ENCODE data around the gene ZNF292. TPM values are rescaled to one million over a fixed set of nuclear protein-coding genes. Genes with fewer than 3 reads are reported as not detected.
"Not testable (repeated sequence)": the region's sequence is repeated elsewhere in the genome, so short reads cannot be mapped to it uniquely, and the experiment has no call there.

ZNF292 gene
- total RNA-seq, 2 donors from 2014 or later = 32.7 to 47.5 TPM

DNA sequence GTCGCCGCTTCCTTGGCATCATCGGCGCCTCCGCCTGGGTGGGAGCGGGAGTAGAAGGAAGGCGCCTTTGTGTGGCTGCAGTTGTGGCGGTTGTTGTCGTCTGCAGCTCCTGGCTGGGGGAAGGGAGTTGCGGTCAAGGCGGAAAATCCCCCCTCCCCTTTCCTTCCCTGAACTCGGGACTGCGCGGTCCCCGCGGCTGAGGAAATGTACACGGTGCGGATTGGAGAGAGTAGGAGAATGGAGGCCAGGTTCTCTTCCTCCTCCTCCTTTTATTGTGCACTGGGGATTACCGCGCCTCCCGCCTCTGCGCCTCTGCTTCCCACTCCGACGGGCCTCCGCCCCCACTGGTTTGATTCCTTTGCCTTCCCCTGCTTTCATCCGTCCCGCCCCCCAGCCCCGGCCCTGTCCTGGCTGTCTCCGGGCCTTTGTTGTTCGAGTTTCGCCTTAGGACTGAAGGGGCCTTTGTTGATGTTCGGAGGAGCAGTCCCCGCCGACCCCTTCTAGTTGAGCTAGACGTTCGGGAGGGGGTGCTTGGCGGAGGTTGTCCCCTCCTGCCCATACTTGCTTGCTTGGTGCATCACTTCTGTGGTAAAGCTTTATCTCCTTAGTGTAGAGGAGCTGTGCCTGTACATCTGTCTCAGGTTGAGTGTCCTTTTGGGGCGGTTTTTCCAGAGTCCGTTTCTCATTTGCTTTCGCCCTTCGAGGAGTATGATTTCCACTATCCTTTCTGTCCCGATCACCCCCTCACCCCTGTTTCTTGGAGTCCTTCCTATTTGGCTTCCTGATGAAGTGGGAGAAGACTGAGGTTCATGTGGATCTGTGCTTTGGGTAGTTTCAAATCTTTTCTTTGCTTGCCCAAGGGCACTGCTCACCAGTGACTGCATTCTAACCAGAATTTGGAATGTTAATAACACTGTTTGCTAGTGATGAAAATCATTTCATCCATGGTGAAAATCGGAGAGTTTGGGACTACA, 764 bp downstream of the ZNF292 start:
- DNase-seq = peak; percentile 63 to 72
- intact Hi-C loops (cut with DNase I, micrococcal nuclease) = no loop called here
- peak; percentile 62 for ATAC-seq

DNA sequence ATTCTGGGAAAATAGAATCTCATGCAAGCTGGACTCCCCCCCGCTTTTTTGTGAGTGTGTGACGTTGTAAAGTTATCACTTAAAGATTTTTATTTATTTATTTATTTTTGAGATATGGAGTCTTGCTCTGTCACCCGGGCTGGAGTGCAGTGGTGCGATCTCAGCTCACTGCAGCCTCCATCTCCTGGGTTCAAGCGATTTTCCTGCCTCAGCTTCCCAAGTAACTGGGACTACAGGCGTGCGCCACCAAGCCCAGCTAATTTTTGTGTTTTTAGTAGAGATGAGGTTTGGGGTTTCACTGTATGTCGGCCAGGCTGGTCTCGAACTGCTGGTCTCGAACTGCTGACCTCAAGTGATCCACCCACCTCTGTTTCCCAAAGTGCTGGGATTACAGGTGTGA, 2.2 kb downstream of the ZNF292 start:
- ATAC-seq; intact Hi-C loops (cut with DNase I, micrococcal nuclease); DNase-seq: not testable (repeated sequence)

DNA sequence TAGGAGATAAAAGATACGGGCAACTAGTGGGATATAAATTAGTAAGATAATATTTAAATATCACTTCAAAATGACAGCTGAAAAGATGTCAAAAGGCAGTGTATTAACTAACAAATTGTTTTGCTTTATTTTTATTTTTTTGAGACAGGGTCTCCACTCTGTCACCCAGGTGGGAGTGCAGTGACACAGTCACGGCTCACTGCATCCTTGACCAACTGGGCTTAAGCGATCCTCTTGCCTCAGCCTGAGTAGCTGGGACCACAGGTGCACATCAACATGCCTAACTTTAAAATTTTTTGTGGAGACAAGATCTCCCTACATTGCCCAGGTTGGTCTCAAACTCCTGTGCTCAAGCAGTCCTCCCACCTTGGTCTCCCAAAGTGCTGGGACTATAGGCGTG, 5.9 kb downstream of the ZNF292 start:
- intact Hi-C loops (cut with DNase I, micrococcal nuclease) = no loop called here
- DNase-seq = no peak
- no peak for ATAC-seq

DNA sequence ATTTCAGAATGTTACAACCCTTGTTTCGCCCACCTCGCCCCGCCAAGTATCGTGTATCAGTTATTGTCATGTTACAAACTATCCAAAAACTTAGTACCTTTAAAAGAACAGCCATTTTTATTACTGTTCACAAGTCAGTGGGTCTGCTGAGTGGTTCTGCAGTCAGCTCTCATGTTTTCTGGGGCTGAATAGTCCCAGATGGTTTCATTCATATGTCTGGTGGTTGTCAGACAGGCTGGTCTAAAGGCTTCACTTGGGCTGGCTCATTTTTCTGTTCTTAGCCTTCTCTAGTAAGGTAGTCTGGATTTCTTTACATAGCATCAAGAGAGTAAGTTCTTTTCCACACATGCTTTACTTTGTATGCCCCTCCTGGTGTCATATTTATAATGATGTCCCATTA, 8.6 kb downstream of the ZNF292 start:
- DNase-seq (no peak), ATAC-seq (no peak)
- intact Hi-C loops (cut with DNase I, micrococcal nuclease) = no loop called here

DNA sequence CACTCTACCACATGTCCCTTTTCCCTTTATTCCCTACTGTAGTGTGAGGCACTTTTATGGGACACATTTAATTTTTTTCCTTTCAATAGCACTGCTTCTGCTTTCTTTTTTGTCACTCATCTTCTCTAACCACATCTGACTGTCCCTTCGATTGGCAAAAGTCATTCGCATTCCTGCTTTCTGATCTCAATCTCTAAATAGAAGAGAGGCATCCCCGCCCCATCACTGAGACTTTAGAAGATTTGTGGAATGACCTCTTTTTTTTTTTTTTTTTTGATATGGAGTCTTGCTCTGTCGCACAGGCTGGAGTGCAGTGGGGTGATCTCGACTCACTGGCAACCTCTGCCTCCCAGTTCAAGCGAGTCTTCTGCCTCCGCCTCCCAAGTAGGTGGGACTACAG, 9.1 kb downstream of the ZNF292 start:
- ATAC-seq = no peak
- DNase-seq = no peak
- intact Hi-C loops (cut with DNase I, micrococcal nuclease) = no loop called here

DNA sequence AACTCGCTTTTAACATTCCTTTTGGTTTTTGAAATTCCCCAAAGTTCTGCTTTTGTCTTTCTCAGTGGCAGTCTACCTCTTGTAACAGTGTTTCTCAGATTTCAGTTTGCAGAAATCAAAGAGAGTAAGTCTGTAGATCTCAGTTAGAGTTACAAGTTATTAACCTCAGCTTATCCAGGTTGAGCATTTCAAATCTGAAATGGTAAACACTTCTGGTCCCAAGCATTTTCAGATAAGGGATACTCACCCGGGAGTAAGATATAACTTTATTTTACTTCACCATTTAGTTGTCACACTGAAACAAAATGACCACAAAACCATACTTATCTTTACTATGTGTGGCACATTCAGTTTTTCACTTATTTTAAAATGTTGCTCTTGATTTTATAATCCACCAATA, 9.8 kb downstream of the ZNF292 start:
- DNase-seq (no peak), ATAC-seq (no peak)
- intact Hi-C loops (cut with DNase I, micrococcal nuclease) = no loop called here

DNA sequence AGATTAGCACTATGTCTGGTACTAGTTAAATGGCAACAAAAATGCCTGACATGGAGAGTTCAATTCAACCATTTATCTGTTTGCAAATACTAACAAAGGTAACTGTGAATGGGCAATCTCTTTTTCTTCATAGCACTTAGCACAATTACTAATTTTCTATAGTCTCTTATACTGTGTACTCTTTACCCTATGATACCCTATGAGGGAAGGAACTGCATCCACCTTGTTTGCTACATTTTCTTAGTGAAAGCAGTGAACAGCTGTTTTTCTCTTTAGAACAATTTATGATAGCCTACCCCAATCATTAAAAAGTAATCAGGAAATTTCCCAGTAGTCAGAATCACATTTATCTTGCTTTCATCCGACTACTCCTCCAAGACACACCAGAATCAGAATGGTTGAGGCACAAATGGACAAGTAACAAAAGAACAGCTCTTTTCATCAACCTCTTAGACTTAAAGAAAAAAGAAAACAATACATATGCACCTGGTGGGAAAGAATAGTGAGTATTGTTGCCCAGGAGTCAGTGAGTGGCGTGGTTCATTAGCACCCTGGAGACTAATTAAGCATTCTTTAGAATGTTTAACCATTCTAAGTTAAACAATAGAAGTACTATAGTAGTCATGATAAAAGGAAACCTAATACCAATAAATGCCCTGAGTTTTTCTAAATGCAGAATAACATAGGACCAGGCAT, 16.7 kb downstream of the ZNF292 start:
- DNase-seq = no peak
- ATAC-seq = no peak
- intact Hi-C loops (cut with DNase I, micrococcal nuclease) = no loop called here

DNA sequence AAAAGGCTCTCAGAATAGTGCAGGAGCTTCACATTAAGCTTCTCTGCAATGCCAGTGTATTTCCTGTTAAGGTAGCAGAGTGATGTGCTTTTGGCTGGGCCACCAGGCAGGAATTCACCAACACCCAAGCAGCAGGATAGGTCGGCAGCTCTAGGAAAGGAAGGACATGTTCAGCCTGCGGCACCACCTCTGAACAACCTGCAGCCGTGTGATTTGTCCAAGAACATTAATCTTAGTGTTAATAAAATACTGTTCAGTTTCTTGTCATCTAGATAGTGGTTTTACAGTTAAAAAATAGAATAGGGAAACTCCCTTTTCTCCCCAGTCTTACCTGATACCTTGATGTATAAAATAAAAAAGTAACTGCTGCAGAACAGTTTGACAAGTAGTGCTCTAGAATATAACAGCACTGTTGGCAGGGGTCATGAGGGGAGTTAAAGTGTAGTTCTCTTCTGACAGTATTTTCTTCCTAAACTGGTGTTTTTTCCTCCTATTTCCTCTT, 18.8 kb downstream of the ZNF292 start:
- ATAC-seq (no peak), DNase-seq (no peak)
- intact Hi-C loops (cut with DNase I, micrococcal nuclease) = no loop called here

DNA sequence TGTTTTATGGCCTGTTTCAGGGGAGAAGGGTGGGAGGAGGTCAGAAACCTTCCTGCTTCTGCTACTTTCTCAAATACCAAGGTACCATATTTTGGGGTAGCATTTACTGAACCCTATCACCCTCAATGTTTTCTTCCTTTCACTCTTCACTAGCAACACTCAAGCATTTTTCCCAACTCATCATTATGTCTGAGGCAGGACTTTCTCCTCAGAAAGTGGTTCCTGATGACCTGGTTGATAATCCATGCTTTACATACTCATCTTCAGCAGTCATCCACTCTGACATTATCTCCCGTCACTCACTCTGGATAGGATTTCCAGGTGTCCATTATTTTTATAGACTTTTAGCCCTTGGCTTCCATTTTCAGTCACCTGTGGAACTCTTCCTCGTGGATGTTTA, 21.1 kb downstream of the ZNF292 start:
- ATAC-seq (no peak), DNase-seq (no peak)
- intact Hi-C loops (cut with DNase I, micrococcal nuclease) = no loop called here

DNA sequence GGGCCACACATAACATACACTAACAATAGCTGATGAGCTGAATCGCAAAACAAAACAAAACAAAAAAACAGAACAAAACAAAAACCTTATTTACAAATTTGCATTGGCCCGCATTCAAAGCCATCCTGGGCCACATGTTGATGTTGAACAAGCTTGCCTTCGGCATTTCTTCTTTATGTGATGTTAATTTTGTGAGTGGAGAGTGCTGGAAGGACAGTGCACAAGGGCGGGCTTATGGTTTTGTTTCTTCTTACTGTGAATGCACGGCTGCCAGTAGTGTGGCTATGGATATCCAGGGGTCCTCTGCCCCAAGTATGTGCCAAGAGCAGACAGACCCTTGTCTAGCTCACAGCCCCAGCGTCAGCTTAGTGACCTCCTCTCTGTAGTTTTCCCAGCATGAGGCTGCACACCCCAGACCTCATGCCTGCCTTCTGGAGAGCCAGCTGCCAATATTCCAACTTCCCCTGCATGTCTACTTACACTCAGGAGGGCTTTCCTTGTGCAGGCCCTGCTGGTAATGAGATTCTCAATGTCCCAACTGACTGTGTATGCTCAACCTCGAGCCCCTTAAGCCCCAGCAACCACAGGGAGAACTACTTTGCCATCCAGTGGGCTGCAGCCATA, 24.9 kb downstream of the ZNF292 start:
- DNase-seq (no peak), ATAC-seq (no peak)
- intact Hi-C loops (cut with DNase I, micrococcal nuclease) = no loop called here

DNA sequence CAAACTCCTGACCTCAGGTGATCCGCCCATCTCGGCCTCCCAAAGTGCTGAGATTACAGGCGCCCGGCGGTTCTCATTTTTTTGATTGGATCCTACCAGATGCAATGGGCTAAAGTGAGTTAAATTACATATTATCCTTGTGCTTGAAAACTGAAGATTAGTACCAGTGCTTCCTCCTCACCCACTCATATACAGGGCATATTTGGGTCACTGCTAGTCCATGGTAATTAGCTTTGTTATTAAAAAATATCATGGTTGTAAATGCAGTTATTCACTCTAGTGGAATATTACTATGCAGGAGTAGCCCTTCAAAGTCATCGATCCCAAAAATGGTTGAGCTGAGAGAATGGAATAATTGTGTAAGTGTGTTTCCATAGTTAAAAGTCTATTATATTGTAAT, 26.5 kb downstream of the ZNF292 start:
- intact Hi-C loops (cut with DNase I, micrococcal nuclease) = no loop called here
- ATAC-seq (no peak), DNase-seq (no peak)

DNA sequence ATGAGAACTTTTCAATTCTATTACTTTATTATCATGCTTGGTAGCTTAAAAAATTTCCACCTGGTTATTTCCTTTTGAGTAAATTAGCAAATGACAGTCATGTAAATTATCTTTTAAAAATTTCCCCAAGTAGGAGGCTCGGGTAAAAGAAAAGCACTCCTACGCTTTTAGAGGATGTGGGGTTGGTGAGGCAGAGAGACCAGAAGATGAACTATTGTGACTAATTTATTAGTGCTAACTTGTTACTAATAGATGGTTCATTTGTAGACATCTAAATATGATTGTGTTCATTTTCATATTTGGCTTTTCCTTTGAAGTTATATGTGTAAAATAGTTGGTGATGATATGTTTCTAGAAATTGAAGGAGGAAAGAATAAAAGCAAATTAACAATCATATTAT, 27.0 kb downstream of the ZNF292 start:
- intact Hi-C loops (cut with DNase I, micrococcal nuclease) = no loop called here
- no peak for ATAC-seq
- no peak for DNase-seq

DNA sequence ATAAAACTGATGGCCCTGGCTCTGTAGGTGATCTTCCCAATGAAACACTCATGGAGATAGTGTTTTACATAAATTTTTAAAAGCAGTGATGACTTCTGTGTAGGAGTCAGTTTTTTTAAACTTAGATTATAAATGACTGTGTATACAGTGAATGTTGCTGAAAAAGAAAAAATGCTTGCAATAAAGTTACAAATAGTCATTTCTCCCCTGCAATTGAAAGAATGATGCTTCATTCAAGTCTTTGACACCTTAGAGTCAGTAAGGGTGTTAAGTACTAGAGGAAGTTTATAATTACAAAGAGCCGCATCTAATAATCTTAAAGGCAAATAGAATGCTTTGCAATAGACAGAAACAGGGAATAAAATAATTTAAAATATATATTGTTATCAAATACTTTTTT, 27.6 kb downstream of the ZNF292 start:
- intact Hi-C loops (cut with DNase I, micrococcal nuclease) = no loop called here
- ATAC-seq = no peak
- DNase-seq = no peak

DNA sequence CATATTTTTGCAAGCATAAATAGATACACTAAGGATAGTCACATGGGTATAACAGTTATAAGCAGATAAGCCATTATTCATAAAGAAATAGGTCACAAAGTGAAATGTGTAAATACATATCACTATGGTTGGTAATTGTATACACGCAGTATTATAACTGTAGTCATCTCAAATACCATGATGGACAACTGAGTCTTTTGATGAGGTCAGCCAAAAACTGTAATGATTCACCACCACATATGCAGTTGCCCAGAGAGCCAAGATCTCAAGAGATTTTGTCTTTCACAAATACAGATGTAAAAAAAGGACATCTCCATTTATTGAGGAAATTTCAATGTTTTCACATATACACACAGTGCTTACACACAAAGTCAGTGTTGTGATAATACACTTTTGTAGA, 28.3 kb downstream of the ZNF292 start:
- intact Hi-C loops (cut with DNase I, micrococcal nuclease) = no loop called here
- no peak for ATAC-seq
- no peak for DNase-seq

DNA sequence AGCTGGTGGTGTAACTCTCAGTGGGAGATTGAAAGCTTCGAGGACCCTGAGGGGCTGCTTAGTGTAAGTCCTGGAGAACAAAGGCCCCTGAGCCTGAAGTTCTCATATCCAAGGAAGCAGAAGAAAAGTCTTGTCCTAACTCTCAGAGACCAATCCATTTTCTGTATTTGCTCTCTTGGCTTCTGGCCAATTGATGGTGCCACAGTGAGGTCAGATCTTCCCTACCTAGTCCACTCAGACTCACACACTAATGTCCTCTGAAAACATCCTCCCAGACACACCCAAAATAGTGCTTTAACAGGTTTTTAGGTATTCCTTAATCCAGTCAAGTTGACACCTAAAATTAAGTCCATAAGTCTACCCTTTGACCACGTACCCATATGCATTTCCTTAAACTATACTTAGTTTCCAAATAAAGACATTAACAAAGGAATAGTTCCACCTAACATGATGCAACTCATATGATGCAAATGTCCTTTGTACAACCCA, 29.4 kb downstream of the ZNF292 start:
- DNase-seq (no peak), ATAC-seq (no peak)
- intact Hi-C loops (cut with DNase I, micrococcal nuclease) = no loop called here

DNA sequence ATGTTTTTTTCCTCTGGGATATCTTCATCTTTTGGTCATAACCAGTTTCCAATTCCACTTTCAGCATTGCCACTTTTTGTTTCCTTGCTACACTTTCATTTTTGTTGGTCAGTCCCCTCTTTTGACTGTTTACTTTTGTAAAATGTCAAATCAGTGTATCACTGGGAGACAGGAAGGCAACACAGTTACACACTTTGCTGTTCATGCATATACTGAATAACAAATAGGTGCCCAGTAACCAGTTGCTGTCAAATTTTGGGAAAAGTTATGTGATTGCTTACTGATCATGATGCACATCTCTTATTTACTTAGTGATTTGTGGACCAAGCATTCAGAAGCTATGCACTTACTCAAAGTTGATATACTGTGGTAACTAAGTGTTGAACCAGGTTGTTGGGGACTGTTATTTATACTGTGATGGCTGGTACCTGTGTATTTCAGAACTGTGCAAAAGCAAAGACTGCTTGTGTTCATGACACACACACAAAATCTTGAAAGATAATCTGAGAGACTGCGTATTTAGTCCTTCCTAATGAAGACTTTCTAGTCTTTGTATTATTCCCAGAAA, 41.0 kb downstream of the ZNF292 start:
- intact Hi-C loops (cut with DNase I, micrococcal nuclease) = no loop called here
- ATAC-seq (no peak), DNase-seq (no peak)

DNA sequence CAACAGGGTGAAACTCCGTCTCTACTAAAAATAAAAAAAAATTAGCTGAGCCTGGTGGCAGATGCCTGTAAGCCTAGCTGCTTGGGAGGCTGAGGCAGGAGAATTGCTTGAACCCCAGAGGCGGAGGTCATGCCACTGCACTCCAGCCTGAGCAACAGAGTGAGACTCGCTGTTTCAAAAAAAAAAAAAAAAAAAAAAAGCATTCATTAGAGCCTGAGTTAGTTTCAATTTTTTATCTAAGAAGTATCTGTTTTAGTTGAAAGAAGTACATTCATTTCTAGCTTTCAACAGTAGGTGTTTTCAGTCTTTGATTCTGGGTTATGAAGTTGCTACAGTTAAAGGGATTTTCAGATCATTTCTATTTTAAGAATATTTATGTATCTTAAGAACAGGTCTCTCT, 42.2 kb downstream of the ZNF292 start:
- ATAC-seq (no peak), DNase-seq (no peak)
- intact Hi-C loops (cut with DNase I, micrococcal nuclease) = no loop called here

DNA sequence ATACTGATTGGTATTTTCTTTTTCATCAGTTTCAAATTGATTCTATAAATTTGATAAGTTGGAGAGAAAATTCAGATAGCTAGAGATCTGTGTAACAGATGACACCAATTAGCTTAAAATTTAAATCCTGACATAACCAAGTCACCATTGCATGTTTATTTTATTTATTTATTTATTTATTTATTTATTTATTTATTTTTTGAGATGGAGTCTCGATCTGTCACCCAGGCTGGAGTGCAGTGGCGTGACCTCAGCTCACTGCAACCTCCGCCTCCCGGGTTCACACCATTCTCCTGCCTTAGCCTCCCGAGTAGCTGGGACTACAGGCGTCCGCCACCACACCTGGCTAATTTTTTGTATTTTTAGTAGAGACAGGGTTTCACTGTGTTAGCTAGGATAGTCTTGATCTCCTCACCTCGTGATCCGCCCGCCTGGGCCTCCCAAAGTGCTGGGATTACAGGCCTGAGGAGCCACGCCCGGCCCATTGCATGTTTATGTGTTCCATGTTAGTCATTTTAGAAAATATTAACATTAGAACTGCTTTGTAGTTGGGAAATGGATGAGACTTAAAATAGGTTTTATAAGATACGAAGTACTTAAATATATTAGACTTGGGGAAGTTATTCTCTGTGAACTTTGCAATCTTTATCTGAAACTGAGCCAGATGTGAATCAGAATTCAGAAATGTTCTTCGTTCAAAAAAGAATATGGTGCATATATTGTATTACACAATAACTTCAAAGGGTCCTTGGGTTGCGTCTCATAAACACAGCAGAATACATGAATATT, 42.9 kb downstream of the ZNF292 start:
- DNase-seq; ATAC-seq; intact Hi-C loops (cut with DNase I, micrococcal nuclease): not testable (repeated sequence)
